Activated CD8-positive, alpha-beta memory T cell treated with anti-CD3 and anti-CD28 coated beads for 4 hours (primary cell): ENCODE results near the gene CLDN14.

Experiments used
- DNase-seq, 2 donors: peaks; one replicate each; pipeline ENCODE4 v3.0.0-alpha.2; 2020; ENCODE audit warnings: low read depth in 2 of 2

Gene CLDN14

GRCh38 chr21:36479415-36480402 lies at the start of gene CLDN14:
TSS of gene CLDN14 (minus strand) at chr21:36480122. CDS start at chr21:36461695, 18,427 bp downstream.
- no peak for DNase-seq

GRCh38 chr21:36528716-36529115 lies 48.8 kb upstream of the CLDN14 start:
- DNase-seq: no peak

GRCh38 chr21:36527317-36527716 lies 47.4 kb upstream of the CLDN14 start:
- no peak for DNase-seq

GRCh38 chr21:36526104-36526503 lies 46.2 kb upstream of the CLDN14 start:
- DNase-seq: no peak

GRCh38 chr21:36524477-36524876 lies 44.6 kb upstream of the CLDN14 start:
- DNase-seq: no peak

GRCh38 chr21:36522219-36522808 lies 42.4 kb upstream of the CLDN14 start:
- no peak for DNase-seq

- DNase-seq: no peak
Measured at GRCh38 chr21:36518883-36519492, 39.1 kb upstream of the CLDN14 start.

- DNase-seq: no peak
Measured at GRCh38 chr21:36517366-36518075, 37.6 kb upstream of the CLDN14 start.

- no peak for DNase-seq
Measured at GRCh38 chr21:36516281-36516680, 36.4 kb upstream of the CLDN14 start.

- DNase-seq: no peak
Measured at GRCh38 chr21:36513430-36513829, 33.5 kb upstream of the CLDN14 start.

- DNase-seq: no peak
Measured at GRCh38 chr21:36512971-36513370, 33.0 kb upstream of the CLDN14 start.

GRCh38 chr21:36511484-36512220 lies 31.7 kb upstream of the CLDN14 start:
- DNase-seq: no peak

GRCh38 chr21:36510911-36511310 lies 31.0 kb upstream of the CLDN14 start:
- no peak for DNase-seq

GRCh38 chr21:36509973-36510664 lies 30.2 kb upstream of the CLDN14 start:
- DNase-seq: no peak

GRCh38 chr21:36508948-36509347 lies 29.0 kb upstream of the CLDN14 start:
- no peak for DNase-seq

- DNase-seq: no peak
Measured at GRCh38 chr21:36507397-36508018, 27.6 kb upstream of the CLDN14 start.

GRCh38 chr21:36506482-36506881 lies 26.6 kb upstream of the CLDN14 start:
- no peak for DNase-seq

GRCh38 chr21:36504067-36505058 lies 24.4 kb upstream of the CLDN14 start:
- peak; percentile 3 to 4 for DNase-seq

- DNase-seq: no peak
Measured at GRCh38 chr21:36502365-36502764, 22.4 kb upstream of the CLDN14 start.
